Bronchial epithelial cell (primary cell): ENCODE results near the gene GPR107. TPM values are rescaled to one million over a fixed set of nuclear protein-coding genes. Genes with fewer than 3 reads are reported as not detected.
A peak's percentile ranks its signal among the peaks of the same experiment; 100 is the strongest.
"Not testable (repeated sequence)": the region's sequence is repeated elsewhere in the genome, so short reads cannot be mapped to it uniquely, and the experiment has no call there.

ENCODE experiments used
- DNase-seq: peaks from one replicate; pipeline ENCODE4 v3.0.0-alpha.2; 2010; ENCODE audit warnings: low read depth
- FAIRE-seq: peaks from 2 replicates; lab custom pipeline; 2011; peaks lifted over from hg19 to GRCh38; lab: Jason Lieb, UNC
- H3K27me3 ChIP-seq: 2 replicates; pipeline ENCODE4 v1.5.1; 2011; ENCODE audit warnings: low read length; ENCODE audit not compliant: control insufficient read depth, insufficient read depth
- H3K36me3 ChIP-seq: 2 replicates; pipeline ENCODE4 v1.5.1; 2011; ENCODE audit warnings: low read length; ENCODE audit not compliant: control insufficient read depth, insufficient read depth
- H3K4me3 ChIP-seq: 2 replicates; pipeline ENCODE4 v1.5.1; 2011; ENCODE audit warnings: mild to moderate bottlenecking, low read depth, low read length, control low read depth
- CTCF ChIP-seq: IDR thresholded peaks from 2 replicates; pipeline ENCODE4 v1.5.1; 2011; ENCODE audit warnings: mild to moderate bottlenecking, moderate library complexity, low read length, control low read depth, inconsistent platforms; ENCODE audit not compliant: insufficient read depth, severe bottlenecking
- total RNA-seq: library from RNA; depleted of rRNA; stranded (reverse); fragments of >200 nt; gene quantifications from 2 replicates; pipeline ENCODE4 v1.2.1, GENCODE V29; 2014

The GPR107 gene
- total RNA-seq: 20.4 and 21.6 TPM in 2 replicates

- no peak for TF ChIP-seq CTCF
- Histone ChIP-seq H3K4me3 (peak within 1 kb of the TSS; percentile 94), H3K36me3 (no peaks in the 10 kb centered on the region), H3K27me3 (no peaks in the 10 kb centered on the region)
- DNase-seq (peak; percentile 43), FAIRE-seq (no peak)
Observed at GRCh38 chr9:130053504-130054324, at the start of gene GPR107. GPR107 (plus strand) TSS chr9:130053906; CDS start chr9:130053933, 27 bp downstream.

- Histone ChIP-seq H3K36me3 (no peaks in the 10 kb centered on the region), H3K4me3 (no peak overlapping the region), H3K27me3 (no peaks in the 10 kb centered on the region)
- FAIRE-seq (no peak), DNase-seq (no peak)
- no peak for TF ChIP-seq CTCF
Observed at GRCh38 chr9:130003943-130004552, 49.7 kb upstream of the GPR107 start.

GRCh38 chr9:130006952-130007351, 46.8 kb upstream of the GPR107 start:
- FAIRE-seq, H3K4me3 ChIP-seq, H3K36me3 ChIP-seq, DNase-seq, H3K27me3 ChIP-seq: not testable (repeated sequence)

GRCh38 chr9:130008538-130008937, 45.2 kb upstream of the GPR107 start:
- no peak for DNase-seq
- TF ChIP-seq CTCF: no peak
- H3K36me3 ChIP-seq: no peaks in the 10 kb centered on the region
- no peak overlapping the region for H3K4me3 ChIP-seq
- no peaks in the 10 kb centered on the region for H3K27me3 ChIP-seq
- no peak for FAIRE-seq

GRCh38 chr9:130009546-130009945, 44.2 kb upstream of the GPR107 start:
- not testable (repeated sequence) for H3K4me3 ChIP-seq, DNase-seq, H3K36me3 ChIP-seq, H3K27me3 ChIP-seq, FAIRE-seq

GRCh38 chr9:130010151-130010988, 43.3 kb upstream of the GPR107 start:
- Histone ChIP-seq H3K27me3 (no peaks in the 10 kb centered on the region), H3K4me3 (no peak overlapping the region), H3K36me3 (no peaks in the 10 kb centered on the region)
- FAIRE-seq: no peak
- no peak for DNase-seq
- no peak for TF ChIP-seq CTCF
